Activated CD8-positive, alpha-beta memory T cell treated with anti-CD3 and anti-CD28 coated beads, Interleukin-2, amount 50 U/mL, for 1 hour (primary cell): Measurements from ENCODE around the gene LRRK1.
"Not testable (repeated sequence)": the region's sequence is repeated elsewhere in the genome, so short reads cannot be mapped to it uniquely, and the experiment has no call there.

Experiments
- DNase-seq: peaks from one replicate; pipeline ENCODE4 v3.0.0-alpha.2; 2020; ENCODE audit errors: extremely low read depth

Gene LRRK1

GRCh38 chr15:101069654-101069973 lies 150.5 kb downstream of the LRRK1 start:
- no peak for DNase-seq

GRCh38 chr15:101070024-101070423 lies 150.9 kb downstream of the LRRK1 start:
- DNase-seq: no peak

- no peak for DNase-seq
Measured at GRCh38 chr15:101070502-101071273, 151.5 kb downstream of the LRRK1 start.

GRCh38 chr15:101071651-101072050 lies 152.5 kb downstream of the LRRK1 start:
- DNase-seq: no peak

GRCh38 chr15:101072235-101072634 lies 153.1 kb downstream of the LRRK1 start:
- DNase-seq: not testable (repeated sequence)

GRCh38 chr15:101077806-101078668 lies 158.9 kb downstream of the LRRK1 start:
- DNase-seq: not testable (repeated sequence)

GRCh38 chr15:101078669-101079323 lies 159.6 kb downstream of the LRRK1 start:
- DNase-seq: no peak

- no peak for DNase-seq
Measured at GRCh38 chr15:101081900-101082299, 162.7 kb downstream of the LRRK1 start.

- DNase-seq: no peak
Measured at GRCh38 chr15:101083336-101084045, 164.3 kb downstream of the LRRK1 start.

GRCh38 chr15:101084801-101085200 lies 165.6 kb downstream of the LRRK1 start:
- DNase-seq: no peak

- no peak for DNase-seq
Measured at GRCh38 chr15:101085311-101085700, 166.1 kb downstream of the LRRK1 start.

- no peak for DNase-seq
Measured at GRCh38 chr15:101086394-101087171, 167.4 kb downstream of the LRRK1 start.

GRCh38 chr15:101087172-101087769 lies 168.1 kb downstream of the LRRK1 start:
- DNase-seq: no peak

GRCh38 chr15:101088271-101088670 lies 169.1 kb downstream of the LRRK1 start:
- no peak for DNase-seq

- peak; percentile 16 for DNase-seq
Measured at GRCh38 chr15:101088788-101089578, 169.8 kb downstream of the LRRK1 start.

GRCh38 chr15:101089579-101090427 lies 170.6 kb downstream of the LRRK1 start:
- DNase-seq: no peak

GRCh38 chr15:101090428-101090790 lies 171.3 kb downstream of the LRRK1 start:
- DNase-seq: no peak

- DNase-seq: no peak
Measured at GRCh38 chr15:101091080-101092017, 172.2 kb downstream of the LRRK1 start.
